Activated T-helper 2 cell treated with anti-CD3 and anti-CD28 coated beads, Interferon-gamma antibody, Interleukin-2, Interleukin-4, amounts not matched to agents 10 μg/mL and 5 μg/mL and 100 μg/mL, durations not matched to agents 14 hours and 24 hours and 36 hours (primary cell): ENCODE data around the gene ZNF77. TPM values are rescaled to one million over a fixed set of nuclear protein-coding genes. Genes with fewer than 3 reads are reported as not detected.

Source experiments
- DNase-seq: peaks from one replicate; pipeline ENCODE4 v3.0.0; 2021; ENCODE audit warnings: low spot score
- H3K27ac Mint-ChIP-seq: one replicate; pipeline ENCODE4 v1.8.0; 2021; ENCODE audit warnings: mixed read lengths
- H3K27me3 Mint-ChIP-seq: one replicate; pipeline ENCODE4 v1.8.0; 2021; ENCODE audit warnings: low read depth, mixed read lengths
- H3K36me3 Mint-ChIP-seq: one replicate; pipeline ENCODE4 v1.8.0; 2021; ENCODE audit warnings: low read depth, mixed read lengths
- H3K4me1 Mint-ChIP-seq: one replicate; pipeline ENCODE4 v1.8.0; 2021; ENCODE audit warnings: low read depth, mixed read lengths
- H3K4me3 Mint-ChIP-seq: one replicate; pipeline ENCODE4 v1.8.0; 2021; ENCODE audit warnings: low read depth, mild to moderate bottlenecking, moderate library complexity, mixed read lengths
- H3K9me3 Mint-ChIP-seq: one replicate; pipeline ENCODE4 v1.8.0; 2021; ENCODE audit warnings: mixed read lengths
- intact Hi-C: fragments of 100-400 bp; cut with micrococcal nuclease; formaldehyde crosslinking; loops from one replicate; pipeline ENCODE4 v1.15.1; 2023
- total RNA-seq: library from RNA; stranded (reverse); gene quantifications from 2 replicates; pipeline ENCODE4 v1.2.3, GENCODE V29; 2022

ZNF77 gene
- total RNA-seq, 1 donor from 2014 or later = 4.0 TPM

GRCh38 chr19:2981898-2982297 is 37.1 kb upstream of the ZNF77 start:
- Mint-ChIP-seq H3K36me3 (no peaks in the 10 kb centered on the region), H3K9me3 (no peaks in the 10 kb centered on the region), H3K4me1 (peaks cover 5% of the 10 kb centered on the region), H3K4me3 (no peak overlapping the region), H3K27me3 (peaks cover 16% of the 10 kb centered on the region), H3K27ac (no peak overlapping the region)
- intact Hi-C loops = no loop called here
- no peak for DNase-seq

DNA sequence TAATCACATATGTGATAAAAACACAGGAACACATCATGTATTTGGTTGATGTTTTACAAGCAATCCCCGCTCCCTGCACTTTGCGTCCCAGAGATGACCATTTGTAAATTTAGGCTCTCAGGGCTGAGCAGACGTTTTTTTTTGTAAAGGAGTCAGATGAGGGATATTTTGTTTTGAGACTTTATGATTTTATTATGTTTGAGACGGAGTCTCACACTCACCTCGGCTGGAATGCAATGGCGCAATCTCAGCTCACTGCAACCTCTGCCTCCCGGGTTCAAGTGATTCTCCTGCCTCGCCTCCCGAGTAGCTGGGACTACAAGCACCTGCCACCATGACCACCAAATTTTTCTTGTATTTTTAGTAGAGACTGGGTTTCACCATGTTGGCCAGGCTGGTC is 34.0 kb upstream of the ZNF77 start:
- Mint-ChIP-seq H3K27me3 (peaks cover 17% of the 10 kb centered on the region), H3K27ac (no peak overlapping the region), H3K36me3 (no peaks in the 10 kb centered on the region), H3K9me3 (no peaks in the 10 kb centered on the region), H3K4me3 (no peak overlapping the region), H3K4me1 (peaks cover 18% of the 10 kb centered on the region)
- intact Hi-C loops = no loop called here
- no peak for DNase-seq

GRCh38 chr19:2978166-2978767 is 33.5 kb upstream of the ZNF77 start:
- no peak overlapping the region for H3K4me3 Mint-ChIP-seq
- H3K27ac Mint-ChIP-seq = no peak overlapping the region
- no peaks in the 10 kb centered on the region for H3K36me3 Mint-ChIP-seq
- intact Hi-C loops = no loop called here
- H3K9me3 Mint-ChIP-seq = no peaks in the 10 kb centered on the region
- peaks cover 18% of the 10 kb centered on the region for H3K4me1 Mint-ChIP-seq
- no peak for DNase-seq
- H3K27me3 Mint-ChIP-seq = peaks cover 13% of the 10 kb centered on the region

DNA sequence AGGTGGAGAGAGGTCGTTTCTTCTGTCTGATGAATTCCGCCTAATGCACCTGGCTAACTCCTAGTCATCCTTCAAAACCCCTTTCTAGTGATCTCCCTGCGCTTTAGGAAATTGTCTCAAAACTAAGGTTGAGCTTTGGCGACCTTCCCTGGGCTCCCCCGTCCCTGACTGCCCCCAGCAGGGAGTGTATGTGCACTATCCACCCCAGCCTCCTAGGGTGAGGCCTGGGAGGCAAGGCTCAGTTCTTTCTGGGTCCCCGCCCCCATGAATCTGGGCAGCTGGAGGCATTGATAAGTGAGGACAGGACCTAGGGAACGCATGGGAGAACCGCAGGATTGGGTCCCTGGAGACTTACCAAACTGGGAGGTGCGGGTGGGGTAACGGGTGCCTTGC is 33.0 kb upstream of the ZNF77 start:
- H3K36me3 Mint-ChIP-seq = no peaks in the 10 kb centered on the region
- no peak for DNase-seq
- H3K4me1 Mint-ChIP-seq = peaks cover 18% of the 10 kb centered on the region
- peaks cover 12% of the 10 kb centered on the region for H3K27me3 Mint-ChIP-seq
- H3K4me3 Mint-ChIP-seq = peak overlapping the region; percentile 90
- intact Hi-C loops = loop anchor here (1.0 kb wide), 1 partner anchor 58 kb away; no protein-coding TSS in a partner anchor
- no peak overlapping the region for H3K27ac Mint-ChIP-seq
- H3K9me3 Mint-ChIP-seq = no peaks in the 10 kb centered on the region

DNA sequence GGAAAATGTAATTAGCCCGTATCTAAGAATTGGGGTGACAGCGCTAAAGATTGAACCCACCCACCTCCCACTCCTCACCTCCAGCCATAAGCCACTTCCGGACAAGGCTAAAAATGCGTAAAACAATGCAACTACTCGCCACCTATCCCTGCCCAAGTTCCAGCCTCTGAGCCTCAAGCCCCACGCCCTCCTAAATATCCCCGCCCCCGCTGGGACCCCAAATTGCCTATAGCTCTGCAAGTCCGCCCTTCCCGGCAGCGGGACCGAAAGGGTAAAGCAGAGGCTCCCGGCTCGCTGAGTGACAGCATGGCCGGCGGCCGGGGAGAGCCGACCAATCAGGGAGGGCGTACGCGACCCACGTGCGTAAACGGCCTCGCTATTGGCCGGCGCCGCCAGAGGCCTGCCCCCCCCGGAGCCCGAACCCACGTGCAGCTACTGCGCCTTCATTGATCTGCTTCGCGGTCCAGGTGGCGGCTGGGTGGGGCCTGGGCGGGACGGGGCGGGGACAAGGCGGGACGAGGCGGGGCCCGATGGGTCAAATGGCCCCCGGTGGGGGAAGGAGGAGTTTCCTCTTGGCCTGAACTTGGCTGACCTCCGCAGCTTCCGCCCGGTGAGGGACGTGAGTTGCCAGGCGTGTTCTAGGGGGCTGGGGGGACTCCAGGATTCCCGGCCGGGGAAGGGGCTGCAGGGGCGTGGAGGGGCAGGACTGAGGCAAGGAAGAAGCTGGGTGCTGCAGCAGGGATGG is 32.4 kb upstream of the ZNF77 start, which contains the start of gene TLE6:
Gene TLE6, plus strand, starts transcription at position 564 of the 745 bp plus-strand sequence. CDS start 670 bp downstream, outside the sequence.
- Mint-ChIP-seq H3K4me3 (peak within 1 kb of the TSS; percentile 90), H3K36me3 (no peaks in the 10 kb centered on the region), H3K4me1 (peaks cover 18% of the 10 kb centered on the region), H3K27me3 (peaks cover 12% of the 10 kb centered on the region), H3K27ac (peak within 1 kb of the TSS; percentile 85), H3K9me3 (no peaks in the 10 kb centered on the region)
- DNase-seq = peak; percentile 92
- intact Hi-C loops = loop anchor here (1.0 kb wide), 1 partner anchor 58 kb away; no protein-coding TSS in a partner anchor

- peak overlapping the region; percentile 90 for H3K4me3 Mint-ChIP-seq
- intact Hi-C loops = no loop called here
Observed at GRCh38 chr19:2976609-2977000, 31.8 kb upstream of the ZNF77 start.

GRCh38 chr19:2974342-2975041 is 29.7 kb upstream of the ZNF77 start:
- intact Hi-C loops = no loop called here

More at GRCh38 chr19:2976609-2977000, 31.8 kb upstream of the ZNF77 start:
- no peaks in the 10 kb centered on the region for H3K9me3 Mint-ChIP-seq
- peaks cover 18% of the 10 kb centered on the region for H3K4me1 Mint-ChIP-seq
- H3K36me3 Mint-ChIP-seq = no peaks in the 10 kb centered on the region
- H3K27me3 Mint-ChIP-seq = peaks cover 8% of the 10 kb centered on the region
- no peak for DNase-seq
- no peak overlapping the region for H3K27ac Mint-ChIP-seq

GRCh38 chr19:2973229-2973628 is 28.5 kb upstream of the ZNF77 start:
- no peak overlapping the region for H3K27ac Mint-ChIP-seq
- no peaks in the 10 kb centered on the region for H3K9me3 Mint-ChIP-seq
- H3K36me3 Mint-ChIP-seq = no peaks in the 10 kb centered on the region
- H3K4me1 Mint-ChIP-seq = peaks cover 18% of the 10 kb centered on the region
- DNase-seq = no peak
- H3K4me3 Mint-ChIP-seq = no peak overlapping the region
- intact Hi-C loops = no loop called here
- H3K27me3 Mint-ChIP-seq = peaks cover 7% of the 10 kb centered on the region

More at GRCh38 chr19:2974342-2975041, 29.7 kb upstream of the ZNF77 start:
- no peak for DNase-seq
- H3K9me3 Mint-ChIP-seq = no peaks in the 10 kb centered on the region
- H3K4me1 Mint-ChIP-seq = peaks cover 18% of the 10 kb centered on the region
- no peak overlapping the region for H3K27ac Mint-ChIP-seq
- no peaks in the 10 kb centered on the region for H3K36me3 Mint-ChIP-seq
- H3K27me3 Mint-ChIP-seq = peaks cover 7% of the 10 kb centered on the region
- no peak overlapping the region for H3K4me3 Mint-ChIP-seq

DNA sequence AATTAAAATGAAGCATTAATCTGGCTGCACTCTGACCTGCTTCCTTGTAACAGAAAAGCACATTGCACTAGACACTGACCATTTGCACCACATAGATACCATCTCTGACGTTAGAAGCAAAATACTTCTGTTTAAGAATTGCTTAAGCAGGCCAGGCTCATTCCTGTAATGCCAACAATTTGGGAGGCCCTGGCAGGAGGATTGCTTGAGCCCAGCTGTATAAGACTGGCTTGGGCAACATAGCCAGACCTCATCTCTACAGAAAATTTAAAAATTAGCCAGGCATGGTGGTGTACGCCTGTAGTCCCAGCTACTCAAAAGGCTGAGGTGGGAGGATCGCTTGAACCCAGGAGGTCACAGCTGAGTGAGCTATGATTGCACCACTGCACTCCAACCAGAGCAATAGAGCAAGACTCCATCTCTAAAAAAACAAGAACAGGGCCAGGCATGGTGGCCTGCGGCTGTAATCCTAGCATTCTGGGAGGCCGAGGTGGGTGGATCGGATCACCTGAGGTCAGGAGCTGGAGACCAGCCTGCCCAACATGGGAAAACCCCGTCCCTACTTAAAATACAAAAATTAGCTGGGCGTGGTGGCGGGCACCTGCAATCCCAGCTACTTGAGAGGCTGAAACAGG is 25.5 kb upstream of the ZNF77 start:
- H3K4me1 Mint-ChIP-seq = peaks cover 6% of the 10 kb centered on the region
- no peak overlapping the region for H3K4me3 Mint-ChIP-seq
- no peaks in the 10 kb centered on the region for H3K36me3 Mint-ChIP-seq
- DNase-seq = no peak
- peaks cover 7% of the 10 kb centered on the region for H3K27me3 Mint-ChIP-seq
- intact Hi-C loops = no loop called here
- no peaks in the 10 kb centered on the region for H3K9me3 Mint-ChIP-seq
- H3K27ac Mint-ChIP-seq = no peak overlapping the region

GRCh38 chr19:2969104-2969504 is 24.3 kb upstream of the ZNF77 start:
- Mint-ChIP-seq H3K27me3 (peaks cover 1% of the 10 kb centered on the region), H3K9me3 (no peaks in the 10 kb centered on the region), H3K27ac (no peak overlapping the region), H3K4me3 (no peak overlapping the region), H3K36me3 (no peaks in the 10 kb centered on the region), H3K4me1 (peaks cover under 1% of the 10 kb centered on the region)
- DNase-seq = no peak
- intact Hi-C loops = no loop called here

GRCh38 chr19:2967972-2968371 is 23.2 kb upstream of the ZNF77 start:
- DNase-seq = no peak
- intact Hi-C loops = no loop called here
- Mint-ChIP-seq H3K36me3 (no peaks in the 10 kb centered on the region), H3K27me3 (no peaks in the 10 kb centered on the region), H3K4me3 (no peak overlapping the region), H3K9me3 (no peaks in the 10 kb centered on the region), H3K27ac (no peak overlapping the region), H3K4me1 (no peaks in the 10 kb centered on the region)

GRCh38 chr19:2964874-2965273 is 20.1 kb upstream of the ZNF77 start:
- Mint-ChIP-seq H3K27me3 (no peaks in the 10 kb centered on the region), H3K4me3 (no peak overlapping the region), H3K27ac (no peak overlapping the region), H3K9me3 (no peaks in the 10 kb centered on the region), H3K36me3 (no peaks in the 10 kb centered on the region), H3K4me1 (peaks cover 2% of the 10 kb centered on the region)
- intact Hi-C loops = no loop called here
- DNase-seq = no peak
